ENCODE results near the gene MRPS15.

- TF ChIP-seq ZNF565 (CRISPR knock-in tag; conservative IDR thresholded peaks at IDR 0.05; ENCODE audit: low read depth) (no peak), ZFP30 (CRISPR knock-in tag; IDR thresholded peaks at IDR 0.05) (no peak), ARNTL (CRISPR knock-in tag; IDR thresholded peaks at IDR 0.05; ENCODE audit: borderline replicate concordance, low read depth) (no peak), ZFP3 (CRISPR knock-in tag; IDR thresholded peaks at IDR 0.05) (no peak), BACH2 (CRISPR knock-in tag; IDR thresholded peaks at IDR 0.05; ENCODE audit: borderline replicate concordance) (no peak), CREB5 (CRISPR knock-in tag; IDR thresholded peaks at IDR 0.05; ENCODE audit: low read depth) (no peak), TOX (CRISPR knock-in tag; IDR thresholded peaks at IDR 0.05; ENCODE audit: borderline replicate concordance) (no peak), TSHZ2 (CRISPR knock-in tag; IDR thresholded peaks at IDR 0.05) (no peak), PPARA (CRISPR knock-in tag; IDR thresholded peaks at IDR 0.05; ENCODE audit: borderline replicate concordance) (no peak), TCF4 (CRISPR knock-in tag; IDR thresholded peaks at IDR 0.05; ENCODE audit: borderline replicate concordance) (no peak), ZNF70 (CRISPR knock-in tag; IDR thresholded peaks at IDR 0.05) (no peak)
These were observed 42.5 kb downstream of the MRPS15 start for GRCh38 chr1:36421649-36422048.

All from SK-N-SH treated with all-trans-retinoic acid at 6 μM for 48 hours (cell line).